ENCODE measurements around the gene ALAS1.

ALAS1 gene

DNA sequence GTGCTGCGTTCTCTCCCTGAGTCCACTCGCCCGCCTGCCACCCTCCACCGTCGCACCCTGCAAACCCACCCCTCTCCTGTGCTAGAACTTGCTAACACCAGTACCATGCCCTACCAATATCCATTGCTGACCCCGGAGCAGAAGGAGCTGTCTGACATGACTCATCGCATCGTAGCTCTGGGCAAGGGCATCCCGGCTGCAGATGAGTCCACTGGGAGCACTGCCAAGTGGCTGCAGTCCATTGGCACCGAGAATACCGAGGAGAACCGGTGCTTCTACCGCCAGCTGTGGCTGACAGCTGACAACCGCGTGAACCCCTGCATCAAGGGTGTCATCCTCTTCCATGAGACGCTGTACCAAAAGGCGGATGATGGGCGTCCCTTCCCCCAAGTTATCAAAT is 4.9 kb upstream of the ALAS1 start:
- H3K4me3 ChIP-seq (replicated peaks; ENCODE audit: low read depth, low read length): no peak overlapping the region
- TF ChIP-seq, protein P1, sequence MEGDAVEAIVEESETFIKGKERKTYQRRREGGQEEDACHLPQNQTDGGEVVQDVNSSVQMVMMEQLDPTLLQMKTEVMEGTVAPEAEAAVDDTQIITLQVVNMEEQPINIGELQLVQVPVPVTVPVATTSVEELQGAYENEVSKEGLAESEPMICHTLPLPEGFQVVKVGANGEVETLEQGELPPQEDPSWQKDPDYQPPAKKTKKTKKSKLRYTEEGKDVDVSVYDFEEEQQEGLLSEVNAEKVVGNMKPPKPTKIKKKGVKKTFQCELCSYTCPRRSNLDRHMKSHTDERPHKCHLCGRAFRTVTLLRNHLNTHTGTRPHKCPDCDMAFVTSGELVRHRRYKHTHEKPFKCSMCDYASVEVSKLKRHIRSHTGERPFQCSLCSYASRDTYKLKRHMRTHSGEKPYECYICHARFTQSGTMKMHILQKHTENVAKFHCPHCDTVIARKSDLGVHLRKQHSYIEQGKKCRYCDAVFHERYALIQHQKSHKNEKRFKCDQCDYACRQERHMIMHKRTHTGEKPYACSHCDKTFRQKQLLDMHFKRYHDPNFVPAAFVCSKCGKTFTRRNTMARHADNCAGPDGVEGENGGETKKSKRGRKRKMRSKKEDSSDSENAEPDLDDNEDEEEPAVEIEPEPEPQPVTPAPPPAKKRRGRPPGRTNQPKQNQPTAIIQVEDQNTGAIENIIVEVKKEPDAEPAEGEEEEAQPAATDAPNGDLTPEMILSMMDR (IDR thresholded peaks at IDR 0.05; ENCODE audit: low read length, missing control alignments): no peak
- peak; percentile 40 for DNase-seq (ENCODE audit: low read depth)

DNA sequence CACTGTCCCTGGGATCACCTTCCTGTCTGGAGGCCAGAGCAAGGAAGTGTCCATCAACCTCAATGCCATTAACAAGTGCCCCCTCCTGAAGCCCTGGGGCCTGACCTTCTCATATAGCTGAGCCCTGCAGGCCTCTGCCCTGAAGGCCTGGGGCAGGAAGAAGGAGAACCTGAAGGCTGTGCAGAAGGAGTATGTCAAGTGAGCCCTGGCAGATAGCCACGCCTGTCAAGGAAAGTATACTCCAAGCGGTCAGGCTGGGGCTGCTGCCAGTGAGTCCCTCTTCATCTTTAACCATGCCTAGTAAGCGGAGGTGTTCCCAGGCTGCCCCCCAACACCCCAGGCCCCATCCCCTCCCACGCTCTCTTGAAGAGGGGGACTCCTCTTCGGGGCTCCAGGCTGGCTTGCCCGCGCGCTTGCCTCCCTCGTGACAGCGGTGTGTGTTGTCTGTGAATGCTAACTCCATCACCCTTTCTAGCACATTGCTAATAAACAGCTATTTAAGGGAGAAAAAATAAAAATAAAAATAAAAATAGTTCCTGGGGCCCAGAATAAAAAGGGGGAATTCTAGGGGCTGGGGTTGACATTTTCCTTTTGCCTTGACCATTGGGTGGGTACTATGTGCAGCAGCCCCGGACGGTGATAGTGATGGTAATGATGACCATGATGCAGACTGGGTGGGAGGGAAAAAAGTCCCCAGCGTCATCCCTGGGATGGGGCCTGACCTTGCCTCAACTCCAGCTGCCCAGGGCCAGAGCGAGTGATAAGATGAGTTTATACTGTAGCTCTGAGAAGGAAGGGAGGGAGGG is 3.3 kb upstream of the ALAS1 start:
- peak; percentile 84 for DNase-seq (ENCODE audit: low read depth)
- no peak overlapping the region for H3K4me3 ChIP-seq (replicated peaks; ENCODE audit: low read depth, low read length)
- TF ChIP-seq, protein P1 (IDR thresholded peaks at IDR 0.05; ENCODE audit: low read length, missing control alignments): no peak

DNA sequence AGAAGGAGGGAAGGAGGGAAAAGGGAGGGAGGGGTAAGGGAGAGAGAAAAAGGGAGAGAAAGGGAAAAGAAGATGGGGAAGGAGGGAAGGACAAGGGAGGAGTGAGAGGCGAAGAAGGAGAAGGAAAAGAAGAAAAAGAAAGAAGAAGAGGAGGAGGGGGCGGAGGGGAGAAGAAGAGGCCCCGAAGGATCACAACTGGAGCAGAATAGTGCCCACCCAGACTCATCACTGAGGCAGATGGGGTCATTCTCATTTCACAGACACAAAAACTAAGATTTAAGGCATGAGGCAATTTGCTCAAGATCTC is 2.7 kb upstream of the ALAS1 start:
- no peak overlapping the region for H3K4me3 ChIP-seq (replicated peaks; ENCODE audit: low read depth, low read length)
- TF ChIP-seq, protein P1 (IDR thresholded peaks at IDR 0.05; ENCODE audit: low read length, missing control alignments): no peak
- no peak for DNase-seq (ENCODE audit: low read depth)

DNA sequence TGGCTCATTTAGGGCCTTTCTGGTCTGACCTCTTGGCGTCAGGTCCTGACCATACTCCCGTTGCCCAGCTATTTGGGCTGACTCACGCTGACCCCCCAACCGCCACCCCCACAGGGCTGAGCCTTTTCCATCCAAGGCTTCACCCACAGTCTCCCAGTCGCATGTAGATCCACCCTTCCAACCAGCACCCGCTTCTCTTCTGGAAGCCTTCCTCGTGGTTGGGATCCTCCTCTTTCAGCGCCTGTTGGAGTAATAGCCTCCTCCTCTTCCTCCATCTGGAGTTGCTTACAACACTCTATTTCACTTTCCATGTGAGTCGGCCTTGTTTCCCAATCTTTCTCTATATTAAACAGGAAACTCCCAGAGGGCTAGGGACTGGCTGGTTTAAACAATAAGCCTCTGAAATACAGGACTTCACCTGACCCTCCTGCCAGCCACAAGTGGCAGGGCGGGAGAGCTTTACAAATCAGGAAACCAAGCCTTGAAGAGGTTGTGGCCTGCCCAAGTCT is 2.1 kb upstream of the ALAS1 start:
- TF ChIP-seq, protein P1 (IDR thresholded peaks at IDR 0.05; ENCODE audit: low read length, missing control alignments): no peak
- DNase-seq (ENCODE audit: low read depth): peak; percentile 89
- no peak overlapping the region for H3K4me3 ChIP-seq (replicated peaks; ENCODE audit: low read depth, low read length)

DNA sequence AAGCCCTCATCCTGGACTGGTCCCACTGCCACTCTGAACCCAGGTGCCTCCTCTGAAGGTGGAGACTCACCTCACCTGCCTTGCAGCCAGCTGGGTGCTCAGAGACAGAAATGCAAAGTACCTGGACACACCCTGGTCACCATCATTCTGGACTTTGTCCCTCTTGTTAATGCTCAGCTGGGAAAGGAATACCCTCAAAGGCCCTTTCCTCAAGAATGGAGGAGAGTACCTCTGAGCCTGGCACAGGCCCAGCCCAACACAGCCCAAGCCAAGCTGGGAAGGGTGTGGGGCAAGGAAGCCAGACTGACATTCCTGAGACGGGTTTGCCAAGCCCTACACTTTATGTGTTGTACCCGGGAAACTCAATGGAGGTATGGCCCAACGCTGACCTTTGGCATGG is 983 bp upstream of the ALAS1 start:
- no peak overlapping the region for H3K4me3 ChIP-seq (replicated peaks; ENCODE audit: low read depth, low read length)
- TF ChIP-seq, protein P1 (IDR thresholded peaks at IDR 0.05; ENCODE audit: low read length, missing control alignments): no peak
- DNase-seq (ENCODE audit: low read depth): no peak

DNA sequence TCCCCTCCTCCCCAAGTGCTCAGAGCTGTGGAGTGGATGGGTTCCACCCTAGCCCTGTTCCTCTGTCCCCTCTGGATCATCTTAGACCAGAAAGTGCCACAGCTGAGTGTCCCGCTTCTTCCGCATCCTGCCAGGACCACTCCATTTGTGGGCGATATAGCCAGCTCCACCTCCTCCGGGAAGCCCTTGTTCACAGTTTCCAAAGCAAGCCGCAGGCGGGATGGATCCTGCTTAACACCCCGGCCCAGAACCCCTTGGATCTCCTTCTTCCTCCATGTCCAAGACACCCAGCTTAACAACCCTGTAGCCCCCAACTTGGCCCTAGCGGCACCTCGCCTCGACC is 490 bp upstream of the ALAS1 start:
- TF ChIP-seq, protein P1 (IDR thresholded peaks at IDR 0.05; ENCODE audit: low read length, missing control alignments): no peak
- DNase-seq (ENCODE audit: low read depth): no peak

More for the DNA sequence above, 490 bp upstream of the ALAS1 start:
- peak overlapping the region; percentile 90 for H3K4me3 ChIP-seq (replicated peaks; ENCODE audit: low read depth, low read length)
